Activated T-cell treated with anti-CD3 and anti-CD28 coated beads, Interleukin-2, amount 50 U/mL, for 1 hour (primary cell): Measurements from ENCODE around the gene C2CD3.

Experiments
- DNase-seq: peaks from one replicate; pipeline ENCODE4 v3.0.0-alpha.2; 2020

The C2CD3 gene, protein sequence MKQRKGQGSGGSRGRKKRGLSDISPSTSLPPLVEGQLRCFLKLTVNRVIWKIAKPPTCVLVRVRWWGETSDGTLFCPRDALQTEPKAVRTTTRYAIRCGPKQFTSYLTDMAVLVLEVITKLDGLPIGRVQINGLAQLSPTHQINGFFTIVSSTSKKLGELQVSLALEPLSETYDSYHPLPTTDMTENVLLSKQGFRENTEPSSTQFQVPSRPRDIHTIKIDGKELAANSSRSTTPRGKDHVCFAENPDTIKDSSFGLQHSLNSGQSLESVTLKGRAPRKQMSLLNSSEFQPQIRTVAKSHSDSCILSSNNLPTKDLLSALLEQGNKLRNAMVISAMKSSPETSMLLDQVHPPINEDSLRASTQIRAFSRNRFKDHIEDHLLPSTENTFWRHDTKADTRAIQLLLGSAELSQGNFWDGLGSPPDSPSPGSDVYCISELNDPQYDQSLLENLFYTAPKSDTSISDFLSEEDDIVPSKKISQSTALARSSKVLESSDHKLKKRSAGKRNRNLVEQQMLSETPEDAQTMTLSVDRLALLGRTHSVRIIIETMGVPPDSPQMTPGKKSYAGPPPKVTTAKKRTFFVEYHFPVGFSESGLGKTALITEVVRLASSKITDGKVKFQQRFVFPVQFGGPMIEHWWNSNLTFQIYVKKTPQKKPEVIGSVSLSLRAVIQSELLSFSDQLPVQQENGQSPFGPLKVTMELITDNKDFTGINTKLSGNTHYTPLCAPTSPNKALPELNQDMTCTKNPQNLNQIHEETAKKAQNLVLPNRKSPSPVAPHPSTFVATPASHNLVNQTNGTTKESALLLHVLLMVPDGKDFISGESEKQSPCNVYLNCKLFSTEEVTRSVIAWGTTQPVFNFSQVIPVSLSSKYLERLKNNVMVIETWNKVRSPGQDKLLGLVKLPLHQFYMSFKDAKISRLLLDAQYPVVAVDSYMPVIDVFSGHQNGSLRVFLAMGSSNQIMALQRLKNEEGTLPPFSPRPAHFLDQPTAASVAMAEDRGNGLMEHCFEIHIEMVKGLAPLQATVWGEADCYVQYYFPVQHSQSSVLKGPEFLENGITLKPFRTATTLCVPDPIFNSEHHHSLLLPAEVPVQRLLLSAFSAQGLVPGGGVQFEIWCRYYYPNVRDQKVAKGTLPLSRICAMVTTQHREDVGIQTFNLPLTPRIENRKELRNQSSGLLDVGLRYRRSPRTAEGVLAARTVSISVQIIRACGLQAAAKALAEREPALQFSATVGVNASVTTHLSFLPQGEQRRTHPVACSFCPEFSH (N-terminal part only)

DNA sequence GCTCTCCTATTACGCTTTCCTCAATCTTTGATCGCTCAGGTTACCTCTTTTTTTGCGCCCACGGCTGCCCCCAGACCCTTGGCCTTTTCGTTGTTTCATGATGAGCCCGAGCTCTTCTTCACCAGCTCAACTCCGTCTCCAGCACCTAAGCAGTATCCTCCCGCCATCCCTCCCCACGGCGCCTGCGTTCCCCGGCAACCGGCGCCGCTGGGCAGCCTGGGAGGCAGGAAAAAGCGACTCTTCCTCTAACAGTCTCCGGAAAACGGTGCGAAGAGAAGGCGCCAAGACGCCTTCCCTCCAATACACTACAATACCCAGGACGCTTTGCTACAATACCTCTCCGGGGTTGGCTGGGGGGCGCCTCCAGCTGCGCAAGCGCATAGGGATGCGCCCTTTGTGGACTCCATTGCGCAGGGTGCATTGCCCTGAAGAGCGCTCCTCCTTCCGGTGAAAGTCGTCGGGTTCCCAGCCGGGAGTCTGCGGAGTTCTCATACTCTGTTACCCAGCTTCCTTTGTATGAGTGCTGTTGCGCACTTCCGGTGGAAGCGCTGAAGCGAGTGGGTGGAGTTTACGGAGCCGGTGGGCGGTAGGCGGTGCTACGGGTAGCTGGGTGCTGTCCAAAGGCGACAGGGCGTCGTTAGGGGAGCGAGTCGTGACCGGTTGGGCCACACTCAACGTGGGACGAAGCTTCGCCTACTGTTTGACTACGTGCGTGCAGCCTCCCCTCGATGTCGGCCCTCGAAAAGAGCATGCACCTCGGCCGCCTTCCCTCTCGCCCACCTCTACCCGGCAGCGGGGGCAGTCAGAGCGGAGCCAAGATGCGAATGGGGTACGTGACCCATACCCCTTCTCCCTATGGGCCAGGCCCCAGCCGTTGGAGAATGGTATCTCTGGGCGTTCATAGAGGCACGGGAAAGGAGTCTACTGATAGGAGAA lies at the start of gene C2CD3, which contains the start of gene PPME1:
Gene C2CD3 (minus strand): TSS at position 309 of the 936 bp plus-strand sequence. CDS start 210 bp downstream, at position 99.
Gene PPME1 (plus strand): TSS at position 596 of the 936 bp plus-strand sequence. CDS start 133 bp downstream, at position 729.
- peak; percentile 94 for DNase-seq

DNA sequence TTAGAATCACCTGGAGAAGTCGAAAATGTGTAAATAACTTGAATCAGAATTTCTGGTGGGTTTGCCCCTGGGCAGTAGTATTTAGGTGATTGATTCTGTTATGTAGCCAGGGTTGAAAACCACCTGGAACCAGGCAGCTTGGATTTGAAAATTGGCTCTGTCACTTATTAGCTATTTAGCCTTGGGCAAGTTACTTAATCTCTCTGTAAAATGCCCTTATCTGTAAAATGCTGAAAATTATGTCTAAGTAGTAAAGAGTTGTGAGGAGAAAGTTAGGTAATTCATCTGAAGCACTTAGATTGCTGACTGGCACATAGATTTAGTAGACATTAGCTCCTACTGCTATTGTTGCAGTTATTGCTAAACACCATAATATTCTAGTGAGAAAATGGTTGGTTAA lies 49.6 kb upstream of the C2CD3 start:
- DNase-seq: no peak

DNA sequence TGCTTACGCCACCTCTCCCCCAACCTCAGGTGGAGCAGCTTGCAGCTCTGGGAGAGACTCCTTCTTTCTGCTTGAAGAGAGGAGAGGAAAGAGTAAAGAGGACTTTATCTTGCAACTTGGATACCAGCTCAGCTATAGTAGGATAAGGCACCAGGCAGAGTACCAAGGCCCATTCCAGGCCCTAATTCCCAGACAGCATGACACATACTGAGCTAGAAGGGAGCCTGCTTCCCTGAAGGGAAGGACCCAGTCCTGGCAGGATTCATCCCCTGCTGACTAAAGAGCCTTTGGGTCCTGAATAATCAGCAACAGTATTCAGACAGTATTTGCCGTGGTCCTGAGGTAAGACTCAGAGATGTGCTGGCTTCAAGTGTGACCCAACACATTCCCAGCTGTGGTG lies 41.7 kb upstream of the C2CD3 start:
- DNase-seq: no peak

DNA sequence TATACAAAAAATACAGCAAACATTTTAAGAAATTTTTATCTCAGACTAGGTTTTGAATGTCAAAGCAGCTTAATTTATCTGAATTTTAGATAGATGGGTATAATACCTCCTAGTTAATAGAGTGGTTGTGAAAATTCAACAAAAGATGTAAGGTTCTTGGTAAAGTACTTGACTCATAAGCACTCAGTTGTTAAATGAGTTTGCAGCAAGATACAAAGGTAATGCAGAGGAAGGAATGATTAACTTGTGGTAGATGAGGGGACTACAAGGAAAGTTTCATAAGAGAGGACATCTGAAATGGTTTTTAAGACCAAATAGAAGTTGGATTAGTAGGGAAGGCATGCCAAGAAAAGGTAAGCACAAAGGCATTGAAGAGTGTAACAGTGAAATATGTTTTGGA lies 37.7 kb upstream of the C2CD3 start:
- no peak for DNase-seq

DNA sequence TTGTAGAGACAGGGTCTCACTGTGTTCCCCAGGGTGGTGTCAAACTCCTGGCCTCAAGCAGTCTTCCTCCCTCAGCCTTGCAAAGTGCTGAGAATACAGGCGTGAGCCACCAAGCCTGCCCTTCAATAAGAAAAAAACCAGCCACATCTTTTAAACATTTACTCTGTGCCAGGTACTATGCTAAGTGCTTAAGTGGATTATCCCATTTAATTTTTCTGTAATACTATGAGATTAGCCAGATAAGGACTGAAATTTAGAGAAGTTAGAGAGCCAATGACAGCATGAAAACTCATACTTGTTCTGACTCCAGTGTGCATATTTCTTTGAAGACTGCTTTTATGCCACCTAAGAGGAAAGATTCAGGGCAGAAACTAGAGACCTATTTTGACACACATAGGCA lies 35.9 kb upstream of the C2CD3 start:
- DNase-seq: no peak

DNA sequence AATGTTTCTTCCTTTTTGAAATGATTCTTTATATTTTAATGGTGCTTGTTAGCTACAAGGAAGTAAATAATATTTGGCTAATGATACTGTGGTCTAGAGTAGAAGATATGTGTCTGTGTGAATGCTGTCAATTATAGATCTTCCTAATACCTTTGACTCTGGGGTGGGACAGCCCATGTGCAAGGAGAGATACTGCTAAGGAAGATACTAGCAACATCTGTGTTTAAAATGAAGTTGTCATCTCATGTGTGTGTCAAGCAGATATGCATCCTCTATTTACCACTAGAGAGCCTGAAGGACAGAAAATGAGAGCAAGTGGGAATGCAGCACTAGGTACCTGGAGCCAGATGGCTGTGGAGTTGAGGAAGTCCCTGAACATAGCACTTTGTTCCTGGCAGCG lies 34.4 kb upstream of the C2CD3 start:
- DNase-seq: no peak

DNA sequence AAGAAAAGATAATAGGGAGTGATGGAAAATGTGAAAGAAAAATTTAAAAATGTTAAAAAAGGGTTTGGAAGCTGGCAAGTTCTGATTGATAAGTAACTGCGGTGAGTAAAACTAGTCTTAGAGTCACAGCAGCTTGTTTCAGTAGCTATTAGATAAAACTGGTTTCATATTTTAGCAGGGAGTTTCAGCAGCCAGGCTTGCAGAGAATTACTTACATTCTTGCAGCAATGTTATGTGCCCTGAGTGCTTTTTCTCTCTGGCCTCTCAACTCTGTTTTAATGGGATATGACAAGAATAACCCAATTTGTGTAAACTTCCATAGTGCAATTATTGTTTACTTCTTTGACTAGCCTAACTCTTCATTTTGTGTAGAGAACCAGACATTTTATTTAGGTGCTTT lies 33.9 kb upstream of the C2CD3 start:
- no peak for DNase-seq

DNA sequence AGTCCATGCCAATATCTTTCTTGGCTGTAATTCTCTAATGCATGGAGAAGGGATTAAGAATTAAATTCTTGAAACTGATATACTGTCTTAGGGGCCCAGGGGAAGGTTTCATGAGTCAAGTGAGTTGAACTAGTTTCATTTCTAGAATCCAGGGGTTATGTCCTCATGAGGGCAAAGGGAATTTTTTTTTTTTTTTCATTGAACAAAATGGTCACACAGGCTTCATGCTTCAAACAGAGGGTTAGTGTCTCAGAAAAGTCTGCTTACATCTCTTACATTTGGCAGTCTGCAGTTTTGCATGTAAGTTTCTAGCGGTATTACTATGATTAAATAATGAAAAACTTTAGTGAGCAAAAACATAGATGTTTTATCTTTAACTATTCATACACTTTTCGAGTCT lies 33.2 kb upstream of the C2CD3 start:
- DNase-seq: no peak

DNA sequence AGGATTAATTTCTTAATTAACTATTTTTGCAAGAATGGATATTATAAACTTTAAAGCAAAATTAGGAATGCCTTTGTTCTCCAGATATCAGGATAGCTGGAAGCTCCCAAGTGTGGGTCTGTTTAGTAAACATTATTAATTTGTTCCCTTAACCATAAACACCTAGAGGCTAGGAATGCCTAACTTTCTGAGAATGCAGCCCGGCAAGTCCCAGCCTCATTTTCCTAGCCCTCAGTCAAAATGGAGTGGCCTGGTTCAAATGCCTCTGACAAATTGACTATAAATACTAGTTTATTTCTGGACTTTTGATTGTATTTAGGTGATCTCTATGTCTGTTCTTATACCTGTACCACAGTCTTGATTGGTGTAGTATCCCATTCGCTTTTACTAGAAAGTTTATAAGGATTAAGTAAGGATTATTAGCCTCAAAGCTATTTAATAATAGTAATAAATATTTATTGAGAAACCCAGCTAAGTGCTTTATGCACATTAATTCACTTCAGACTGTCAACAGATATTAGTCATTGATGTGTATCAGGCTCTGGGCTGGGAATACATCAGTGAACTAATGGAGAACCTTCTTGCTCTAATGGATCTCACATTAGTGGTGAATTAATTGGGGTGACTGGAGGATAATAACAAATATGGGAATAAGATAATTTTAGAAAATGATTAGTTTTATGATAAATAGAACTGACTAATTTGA lies 26.1 kb upstream of the C2CD3 start:
- DNase-seq: no peak

DNA sequence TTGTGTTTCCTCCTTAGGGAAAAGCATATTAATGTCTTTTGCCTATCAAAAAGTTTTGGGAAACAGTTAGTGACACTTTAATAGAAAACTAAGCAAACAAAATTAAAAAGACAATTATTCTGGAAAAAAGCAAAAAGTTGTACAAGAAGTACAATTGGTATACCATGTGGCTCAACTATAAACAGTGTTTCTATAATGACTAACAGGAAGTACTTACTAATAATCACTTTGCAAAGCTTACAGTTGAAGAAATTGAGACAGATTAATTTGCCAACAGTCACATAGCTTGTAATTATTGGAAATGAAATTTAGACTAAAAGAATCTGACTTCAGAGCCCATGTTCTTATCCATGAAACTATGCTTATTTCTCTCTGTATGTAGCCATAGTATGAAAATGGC lies 25.0 kb upstream of the C2CD3 start:
- no peak for DNase-seq

DNA sequence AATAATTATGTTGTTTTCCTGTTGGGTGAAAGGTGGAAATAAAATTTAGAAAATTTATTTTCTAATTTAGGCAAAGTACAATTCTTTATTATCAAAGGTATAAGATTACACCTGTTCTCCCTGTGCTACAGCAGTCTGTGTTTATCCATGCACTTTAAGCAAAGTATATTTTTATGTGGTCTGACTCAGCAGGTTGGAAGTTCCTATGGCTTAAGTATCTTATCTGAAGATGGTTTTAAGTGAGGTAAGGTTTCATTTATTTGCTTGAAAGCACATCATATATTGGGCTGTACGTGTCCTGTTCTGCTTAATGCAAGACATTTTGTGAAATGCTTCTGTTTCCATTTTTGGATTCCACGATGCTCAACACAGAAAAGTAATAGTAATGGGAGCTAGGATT lies 14.9 kb upstream of the C2CD3 start:
- DNase-seq: no peak

DNA sequence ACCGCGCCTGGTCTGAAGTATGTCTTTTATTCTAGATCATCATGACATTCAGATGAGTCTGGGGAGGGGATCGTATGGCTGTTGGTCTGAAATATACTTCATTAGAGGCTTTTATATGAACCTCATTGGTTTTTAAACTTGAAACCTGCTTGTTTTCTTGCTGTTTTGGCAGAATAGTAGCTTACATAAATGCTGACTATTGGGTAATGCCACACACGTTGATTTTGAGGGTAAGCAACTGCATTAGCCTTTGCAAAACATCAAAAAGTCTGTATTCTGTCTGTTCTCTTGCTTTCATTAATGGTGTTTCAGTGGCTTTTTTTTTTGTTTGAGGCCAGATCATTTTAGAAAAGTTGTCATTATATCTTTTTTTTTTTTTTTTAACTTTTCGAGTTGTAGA lies 14.5 kb upstream of the C2CD3 start:
- no peak for DNase-seq

DNA sequence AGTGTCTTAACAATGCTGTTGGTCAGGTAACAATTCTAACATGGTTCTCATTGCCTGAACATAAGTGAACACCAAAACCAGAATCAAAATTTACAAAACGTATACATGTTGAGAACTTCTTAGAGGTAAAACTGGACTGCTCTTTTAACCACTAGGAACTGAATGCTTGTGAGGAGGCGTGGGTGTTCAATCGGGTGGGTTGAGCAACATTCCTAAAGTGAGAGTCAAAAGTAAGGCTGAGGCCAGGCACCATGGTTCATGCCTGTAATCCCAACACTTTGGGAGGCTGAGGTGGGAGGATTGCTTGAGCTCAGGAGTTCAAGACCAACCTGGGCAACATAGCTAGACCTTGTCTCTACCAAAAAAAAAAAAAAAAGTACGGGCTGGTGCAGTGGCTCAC lies 11.8 kb upstream of the C2CD3 start:
- no peak for DNase-seq

DNA sequence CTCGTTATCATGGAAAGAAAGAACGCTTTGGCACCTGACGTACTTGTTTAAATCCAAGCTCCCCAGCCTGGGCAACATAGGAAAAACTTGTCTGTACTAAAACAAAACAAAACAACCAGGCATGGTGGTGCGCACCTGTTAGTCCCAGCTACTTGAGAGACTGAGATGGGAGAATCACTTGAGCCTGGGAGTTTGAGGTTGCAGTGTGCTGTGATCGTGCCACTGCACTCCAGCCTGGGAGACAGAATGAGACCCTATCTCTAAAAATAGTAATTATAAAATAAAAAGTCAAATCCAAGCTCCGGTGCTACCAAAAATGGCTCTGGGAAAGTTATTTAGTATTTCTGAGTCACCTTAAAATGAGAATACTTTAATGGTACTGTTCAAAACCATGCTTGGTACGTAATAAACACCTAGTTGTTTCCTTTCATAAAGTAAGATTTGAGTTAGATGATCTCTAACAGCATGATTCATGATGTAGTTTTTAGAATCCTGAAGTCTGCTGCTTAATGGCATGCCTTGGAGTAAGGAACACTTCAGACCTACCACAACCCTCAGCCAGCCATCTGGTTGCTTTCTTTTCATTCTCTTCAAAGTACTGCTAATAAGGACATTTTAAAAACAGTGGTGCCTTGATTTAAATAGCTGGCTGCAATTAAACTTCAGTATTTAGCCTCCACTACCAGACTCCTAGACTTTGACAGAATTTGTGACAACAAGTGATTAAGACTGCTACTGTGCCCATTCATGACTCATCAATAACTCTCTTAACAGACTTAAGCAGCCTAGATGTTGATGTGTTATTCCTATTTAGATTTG lies 8.6 kb upstream of the C2CD3 start:
- no peak for DNase-seq

DNA sequence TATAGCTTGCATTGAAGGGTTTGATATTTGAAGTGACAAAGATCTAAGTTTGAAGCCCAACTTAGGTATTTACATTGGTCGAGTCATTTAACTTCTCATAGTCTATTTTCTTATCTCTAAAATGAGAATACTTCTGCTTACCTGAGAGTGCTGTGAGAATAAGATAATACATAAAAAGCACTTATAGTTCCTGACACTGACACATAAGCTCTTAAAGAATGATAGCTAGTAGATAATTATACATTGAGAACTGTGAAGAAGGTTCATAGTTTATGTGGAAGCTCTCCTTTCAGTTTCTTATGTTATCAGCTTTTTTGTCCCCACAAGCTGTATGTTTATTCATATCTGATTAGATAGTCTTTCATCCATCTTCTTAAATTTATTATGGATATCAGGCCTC lies 5.1 kb upstream of the C2CD3 start:
- DNase-seq: no peak

DNA sequence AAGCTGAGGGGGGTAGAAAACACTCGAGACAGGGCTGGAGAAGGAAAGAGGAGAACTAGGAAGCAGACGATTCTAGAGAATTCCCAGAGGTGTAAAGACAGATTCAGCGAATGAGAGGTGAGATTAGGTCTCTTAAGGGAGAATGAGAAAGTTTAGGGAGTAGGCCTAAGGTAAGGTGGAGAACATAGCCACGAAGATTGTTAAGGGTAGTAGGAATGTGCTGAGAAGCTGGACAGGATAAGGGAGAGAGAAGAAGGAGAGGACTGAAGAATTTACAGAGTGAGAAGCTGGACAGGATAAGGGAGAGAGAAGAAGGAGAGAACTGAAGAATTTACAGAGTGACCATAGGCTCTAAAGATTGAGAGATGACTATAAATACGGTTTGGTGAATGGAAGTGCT lies 1.2 kb upstream of the C2CD3 start:
- DNase-seq: no peak

DNA sequence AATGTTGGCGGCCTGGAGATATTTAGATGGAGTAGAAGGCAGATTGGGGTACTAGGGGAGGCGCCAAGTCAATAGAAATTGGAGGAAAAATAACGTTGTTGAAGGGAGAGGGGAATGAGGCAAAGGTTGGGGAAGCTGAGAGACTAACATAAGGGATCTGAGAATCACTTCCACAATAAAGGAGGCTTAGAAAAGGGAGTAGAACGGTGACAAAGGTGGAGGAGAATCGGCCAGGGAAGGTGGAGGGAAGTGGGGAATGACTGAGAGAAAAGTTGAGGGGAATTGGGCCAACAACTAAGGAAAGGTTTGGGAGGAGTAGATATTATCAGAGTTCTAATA lies 797 bp upstream of the C2CD3 start:
- no peak for DNase-seq

DNA sequence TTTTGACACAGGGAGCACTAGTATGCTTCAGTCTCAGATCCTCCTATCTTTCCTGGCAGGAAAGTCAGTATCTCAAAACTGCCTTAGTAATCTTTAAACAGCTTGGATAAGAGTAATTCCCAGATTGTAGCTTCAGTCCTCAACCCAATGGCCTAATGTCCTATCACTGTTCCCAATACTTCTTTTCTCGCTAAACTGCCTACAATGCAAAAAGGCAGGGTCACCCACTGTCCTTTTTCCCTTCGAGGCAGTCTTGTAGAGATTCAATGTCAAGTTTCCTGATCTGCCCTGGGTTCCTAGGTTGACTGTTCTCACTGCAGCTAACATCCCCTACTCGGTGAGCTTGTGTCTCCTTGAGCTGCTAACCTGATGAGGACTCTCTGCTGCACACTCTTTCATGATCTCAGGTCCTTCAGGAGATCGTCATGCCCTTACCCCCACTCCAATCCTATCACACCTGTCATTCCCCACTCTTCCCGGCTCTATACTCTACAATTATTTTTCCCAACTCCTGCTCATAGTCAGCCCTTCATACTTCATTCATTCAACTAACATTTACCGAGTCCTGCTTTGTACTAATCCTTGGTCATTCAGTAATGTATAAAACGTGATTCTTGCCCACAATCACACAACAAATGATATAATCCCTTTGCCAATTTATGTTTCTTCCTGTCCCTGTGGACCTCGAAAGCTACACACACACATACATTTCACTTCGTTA lies 904 bp downstream of the C2CD3 start:
- no peak for DNase-seq

DNA sequence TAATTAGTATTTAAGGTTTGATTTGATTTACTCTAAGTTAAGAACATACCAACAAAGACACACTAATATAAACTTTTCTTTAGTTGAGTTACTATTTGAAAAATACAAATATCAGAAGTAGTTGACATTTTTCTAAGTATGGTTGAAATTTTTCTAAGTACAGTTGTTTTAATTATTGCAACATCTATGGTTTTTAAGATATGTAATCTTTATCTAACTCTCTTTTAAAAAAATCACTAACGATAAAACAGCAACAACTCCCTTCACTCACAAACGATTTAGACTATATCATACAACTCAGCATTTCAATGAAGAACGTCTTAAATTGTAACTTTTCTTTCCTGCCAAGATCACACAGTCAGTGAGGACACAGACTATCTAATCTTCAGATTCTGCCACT lies 2.0 kb downstream of the C2CD3 start:
- DNase-seq: no peak
